H4 (cell line): ENCODE measurements around the gene SLC37A4. TPM values are rescaled to one million over a fixed set of nuclear protein-coding genes. Genes with fewer than 3 reads are reported as not detected.
"Not testable (repeated sequence)": the region's sequence is repeated elsewhere in the genome, so short reads cannot be mapped to it uniquely, and the experiment has no call there.

Source experiments
- DNase-seq: peaks from one replicate; pipeline ENCODE4 v3.0.0-alpha.2; 2015; ENCODE audit warnings: low spot score
- total RNA-seq: library from RNA; depleted of rRNA; stranded (reverse); fragments of >200 nt; shearing (Covaris generic); gene quantifications from 2 replicates; pipeline ENCODE4 v1.2.3, GENCODE V29; 2014

The SLC37A4 gene
- total RNA-seq, 1 experiment from 2014 or later: 26.6 TPM

- DNase-seq: no peak
These were observed 11.3 kb upstream of the SLC37A4 start for GRCh38 chr11:119041821-119042514.

GRCh38 chr11:119039471-119039870 lies 8.8 kb upstream of the SLC37A4 start:
- DNase-seq: not testable (repeated sequence)

GRCh38 chr11:119038884-119039283 lies 8.2 kb upstream of the SLC37A4 start:
- DNase-seq: no peak

DNA sequence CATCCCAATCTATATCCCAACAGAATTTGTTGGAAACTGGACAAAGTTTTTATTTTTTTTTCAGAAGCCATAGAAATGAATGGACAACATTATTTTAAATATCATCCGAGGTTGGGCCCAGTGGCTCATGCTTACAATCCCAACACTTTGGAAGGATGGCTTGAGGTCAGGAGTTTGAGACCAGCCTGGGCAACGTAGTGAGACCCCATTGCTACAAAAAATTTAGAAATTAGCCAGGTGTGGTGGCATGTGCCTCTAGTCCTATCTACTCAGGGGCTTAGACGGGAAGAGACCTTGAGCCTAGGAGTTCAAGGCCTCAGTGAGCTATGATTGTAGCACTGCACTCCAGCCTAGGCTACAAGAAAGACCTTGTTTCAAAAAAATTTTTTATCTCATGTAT lies 4.1 kb upstream of the SLC37A4 start:
- DNase-seq: no peak

DNA sequence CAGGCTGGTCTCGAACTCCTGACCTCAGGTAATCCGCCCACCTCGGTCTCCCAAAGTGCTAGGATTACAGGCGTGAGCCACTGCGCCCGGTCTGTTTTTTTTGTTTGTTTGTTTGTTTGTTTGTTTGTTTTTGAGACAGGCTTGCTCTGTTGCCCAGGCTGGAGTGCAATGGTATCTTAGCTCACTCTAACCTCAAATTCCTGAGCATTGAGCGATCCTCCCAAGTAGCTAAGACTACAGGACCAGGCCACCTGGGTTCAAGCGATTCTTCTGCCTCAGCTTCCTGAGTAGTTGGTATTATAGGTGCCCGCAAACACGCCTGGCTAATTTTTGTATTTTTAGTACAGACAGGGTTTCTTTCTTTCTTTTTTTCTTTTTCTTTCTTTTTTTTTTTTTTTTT lies 2.7 kb upstream of the SLC37A4 start:
- not testable (repeated sequence) for DNase-seq

GRCh38 chr11:119031912-119032280 lies 1.2 kb upstream of the SLC37A4 start:
- DNase-seq: no peak

- DNase-seq: no peak
These were observed 698 bp downstream of the SLC37A4 start for GRCh38 chr11:119030029-119030328.

- DNase-seq: no peak
These were observed 1.2 kb downstream of the SLC37A4 start for GRCh38 chr11:119029340-119030028.

GRCh38 chr11:119029069-119029339 lies 1.7 kb downstream of the SLC37A4 start:
- no peak for DNase-seq

GRCh38 chr11:119028346-119029068 lies 2.2 kb downstream of the SLC37A4 start:
- no peak for DNase-seq

GRCh38 chr11:119027561-119028345 lies 2.9 kb downstream of the SLC37A4 start:
- no peak for DNase-seq

DNA sequence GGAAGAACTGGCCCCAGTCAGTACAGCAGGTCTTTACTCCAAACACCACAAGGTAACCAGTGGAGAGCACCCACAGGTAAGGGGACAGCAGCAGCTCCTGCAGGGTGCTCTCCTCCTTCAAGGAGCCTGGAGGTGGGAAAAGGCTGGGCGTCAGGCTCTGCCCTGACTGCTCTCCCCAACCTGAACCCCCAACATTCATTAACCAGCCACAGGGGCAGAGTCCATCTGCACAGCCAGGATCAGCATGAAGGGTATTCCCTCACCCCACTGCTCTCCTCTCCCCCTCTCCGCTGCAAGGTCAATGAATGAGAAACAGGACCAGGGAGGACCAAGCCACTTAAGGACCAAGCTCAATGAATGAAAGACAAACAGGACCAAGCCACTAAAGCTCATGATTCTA lies 3.7 kb downstream of the SLC37A4 start:
- DNase-seq: no peak

GRCh38 chr11:119025978-119026766 lies 4.5 kb downstream of the SLC37A4 start:
- no peak for DNase-seq

DNA sequence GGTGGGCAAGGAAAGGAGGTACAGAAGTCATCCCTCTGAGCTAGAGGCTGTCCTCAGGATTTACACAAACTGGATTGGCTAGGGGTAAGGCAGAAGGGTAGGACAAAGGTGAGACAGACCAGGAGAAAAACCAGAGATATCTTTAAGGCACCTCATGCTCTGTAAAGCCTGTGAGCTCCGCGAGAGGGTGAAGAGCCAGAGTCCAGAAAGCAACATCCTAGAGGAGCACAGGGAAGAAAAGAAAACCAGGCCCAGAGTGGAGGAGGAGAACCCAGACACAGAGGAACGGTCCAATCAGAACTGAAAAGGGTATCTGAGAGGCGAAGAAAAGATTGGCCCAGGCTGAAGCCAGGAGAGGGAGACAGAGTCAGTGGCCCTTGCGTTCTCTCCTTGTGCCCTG lies 5.1 kb downstream of the SLC37A4 start:
- DNase-seq: no peak

DNA sequence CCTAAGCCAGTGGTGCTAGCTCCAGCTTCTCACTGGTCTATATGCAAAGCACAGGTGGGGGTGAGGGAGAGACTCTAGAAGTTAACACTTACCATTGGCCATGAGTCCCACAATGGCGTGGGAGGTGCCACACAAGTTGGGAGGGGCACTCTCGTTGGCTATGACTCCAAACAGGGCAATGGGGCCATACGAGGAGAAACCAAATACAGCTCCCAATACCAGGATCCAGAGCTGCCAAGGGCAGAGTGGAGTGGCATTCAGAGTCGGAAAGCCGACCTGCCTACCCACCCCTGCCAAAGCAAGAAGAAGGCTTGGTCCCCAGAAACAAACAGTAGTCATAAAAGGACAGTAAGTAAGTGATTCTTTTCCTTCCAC lies 5.6 kb downstream of the SLC37A4 start:
- DNase-seq: no peak

- DNase-seq: no peak
These were observed 6.1 kb downstream of the SLC37A4 start for GRCh38 chr11:119024430-119025098.

DNA sequence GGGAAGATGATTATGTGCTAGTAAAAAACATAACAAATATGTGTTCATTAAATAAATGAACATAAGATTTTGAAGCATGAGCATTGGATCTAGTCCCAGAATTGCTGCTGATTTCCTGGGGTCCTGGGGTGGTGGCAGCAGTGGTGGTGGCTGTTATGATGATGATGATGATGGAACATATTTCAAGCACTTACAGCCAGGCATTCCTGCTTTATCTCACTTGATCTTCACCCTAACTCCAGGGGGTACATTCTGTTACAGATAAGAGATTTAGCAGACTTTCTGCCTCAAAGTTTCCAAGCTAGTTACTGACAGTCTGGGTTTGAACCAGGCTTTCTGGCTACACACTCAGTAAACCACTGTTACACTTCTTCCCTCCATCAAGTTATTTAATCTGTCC lies 6.9 kb downstream of the SLC37A4 start:
- no peak for DNase-seq

DNA sequence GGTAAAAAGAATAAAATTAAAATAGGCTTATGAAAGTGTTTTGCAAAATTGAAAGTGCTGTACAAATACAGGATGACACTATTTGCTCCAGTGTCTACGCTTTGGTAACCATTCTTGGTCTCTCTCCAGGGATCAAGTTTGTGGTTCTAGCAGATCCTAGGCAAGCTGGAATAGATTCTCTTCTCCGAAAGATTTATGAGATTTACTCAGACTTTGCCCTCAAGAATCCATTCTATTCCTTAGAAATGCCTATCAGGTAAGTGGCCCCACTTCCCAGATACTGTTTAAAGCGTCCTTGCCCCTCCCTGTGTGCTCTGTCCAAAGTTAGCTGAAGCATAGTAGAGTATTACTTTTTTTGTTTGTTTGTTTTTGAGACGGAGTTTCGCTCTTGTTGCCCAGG lies 9.0 kb downstream of the SLC37A4 start:
- DNase-seq: no peak

DNA sequence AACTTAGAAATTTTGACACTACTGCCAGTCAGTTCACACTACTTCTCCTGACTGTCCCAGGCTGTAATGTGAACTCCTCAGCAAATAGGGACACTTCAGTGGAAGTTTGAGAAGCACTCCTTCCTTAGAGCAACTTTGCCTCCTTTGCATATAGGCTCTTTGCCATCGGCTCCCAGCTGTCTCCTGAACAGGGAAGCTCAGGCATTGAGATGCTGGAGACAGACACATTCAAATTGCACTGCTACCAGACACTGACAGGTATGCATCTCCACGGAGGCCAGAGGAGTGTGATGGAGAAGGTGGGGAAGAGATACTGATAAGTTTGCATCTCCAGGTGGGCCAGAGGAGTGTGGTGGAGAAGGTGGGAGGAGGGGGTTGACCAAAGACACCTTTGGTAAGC lies 10.7 kb downstream of the SLC37A4 start:
- no peak for DNase-seq

- peak; percentile 97 for DNase-seq
These were observed 12.4 kb downstream of the SLC37A4 start, which contains the start of the genes RPS25 and TRAPPC4 for GRCh38 chr11:119018074-119018938. RPS25 (minus strand) TSS chr11:119018343; CDS start chr11:119018284, 59 bp downstream. TRAPPC4 (plus strand) TSS chr11:119018766; CDS start chr11:119018796, 30 bp downstream.
